ENCODE data around the gene PAH. TPM values are rescaled to one million over a fixed set of nuclear protein-coding genes. Genes with fewer than 3 reads are reported as not detected.
"Not testable (repeated sequence)": the region's sequence is repeated elsewhere in the genome, so short reads cannot be mapped to it uniquely, and the experiment has no call there.

Gene PAH
- total RNA-seq, 1 donor from 2014 or later: not detected

DNA sequence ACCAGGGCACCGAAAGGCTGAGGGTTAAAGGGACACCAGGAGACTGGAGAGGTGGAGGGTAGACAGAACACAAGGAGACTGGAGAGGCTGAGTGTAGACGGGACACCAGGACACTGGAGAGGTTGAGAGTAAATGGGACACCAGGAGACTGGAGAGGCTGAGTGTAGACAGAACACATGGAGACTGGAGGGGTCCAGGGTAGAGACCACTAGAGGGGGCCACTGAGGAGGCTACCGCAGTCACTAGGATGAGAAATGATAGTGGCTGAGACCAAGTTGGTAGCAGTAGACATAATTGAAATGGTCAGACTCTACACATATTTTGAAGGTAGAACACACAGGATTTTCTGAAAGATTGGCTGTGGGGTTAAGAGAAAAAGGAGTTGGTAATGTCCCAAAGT, 68.2 kb downstream of the PAH start:
- Histone ChIP-seq H3K27me3 (no peaks in the 10 kb centered on the region), H3K9me3 (no peaks in the 10 kb centered on the region)
- TF ChIP-seq POLR2A (IDR thresholded peaks at IDR 0.05): no peak

DNA sequence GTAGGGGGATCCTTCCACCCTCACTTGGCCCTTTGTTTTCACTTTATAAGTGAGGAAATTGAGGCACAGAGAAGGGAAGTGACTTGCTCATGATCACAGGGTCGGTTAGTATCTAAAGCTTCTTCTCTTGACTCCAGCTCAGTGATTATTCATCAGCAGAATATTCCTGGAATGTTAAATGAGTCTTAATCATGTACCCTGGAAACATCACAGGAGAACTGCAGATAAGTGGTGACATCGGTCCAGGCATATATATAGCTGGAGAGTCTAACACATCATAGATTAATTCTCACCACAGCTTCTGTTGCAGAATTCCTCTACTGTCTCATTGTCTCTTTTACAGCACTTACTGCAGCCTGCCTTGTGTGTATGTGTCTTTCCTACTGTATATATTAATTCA, 69.9 kb downstream of the PAH start:
- Histone ChIP-seq H3K27me3 (no peaks in the 10 kb centered on the region), H3K9me3 (no peaks in the 10 kb centered on the region), H3K4me1 (no peaks in the 10 kb centered on the region), H3K36me3 (no peaks in the 10 kb centered on the region), H3K27ac (no peak overlapping the region), H3K4me3 (no peak overlapping the region)
- intact Hi-C loops (cut with DNase I): no loop called here
- DNase-seq (ENCODE audit: extremely low spot score in 2 of 2): no peak
- TF ChIP-seq POLR2AphosphoS5 (IDR thresholded peaks at IDR 0.05; ENCODE audit: insufficient read depth in 1 of 2, low read depth in 1 of 2) (no peak), POLR2A (IDR thresholded peaks at IDR 0.05) (no peak)
- TF ChIP-seq, protein P1, sequence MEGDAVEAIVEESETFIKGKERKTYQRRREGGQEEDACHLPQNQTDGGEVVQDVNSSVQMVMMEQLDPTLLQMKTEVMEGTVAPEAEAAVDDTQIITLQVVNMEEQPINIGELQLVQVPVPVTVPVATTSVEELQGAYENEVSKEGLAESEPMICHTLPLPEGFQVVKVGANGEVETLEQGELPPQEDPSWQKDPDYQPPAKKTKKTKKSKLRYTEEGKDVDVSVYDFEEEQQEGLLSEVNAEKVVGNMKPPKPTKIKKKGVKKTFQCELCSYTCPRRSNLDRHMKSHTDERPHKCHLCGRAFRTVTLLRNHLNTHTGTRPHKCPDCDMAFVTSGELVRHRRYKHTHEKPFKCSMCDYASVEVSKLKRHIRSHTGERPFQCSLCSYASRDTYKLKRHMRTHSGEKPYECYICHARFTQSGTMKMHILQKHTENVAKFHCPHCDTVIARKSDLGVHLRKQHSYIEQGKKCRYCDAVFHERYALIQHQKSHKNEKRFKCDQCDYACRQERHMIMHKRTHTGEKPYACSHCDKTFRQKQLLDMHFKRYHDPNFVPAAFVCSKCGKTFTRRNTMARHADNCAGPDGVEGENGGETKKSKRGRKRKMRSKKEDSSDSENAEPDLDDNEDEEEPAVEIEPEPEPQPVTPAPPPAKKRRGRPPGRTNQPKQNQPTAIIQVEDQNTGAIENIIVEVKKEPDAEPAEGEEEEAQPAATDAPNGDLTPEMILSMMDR (IDR thresholded peaks at IDR 0.05): no peak

More for the DNA sequence above, 68.2 kb downstream of the PAH start:
- Histone ChIP-seq H3K4me1 (no peaks in the 10 kb centered on the region), H3K4me3 (no peak overlapping the region), H3K36me3 (no peaks in the 10 kb centered on the region), H3K27ac (no peak overlapping the region)
- intact Hi-C loops (cut with DNase I): no loop called here
- no peak for DNase-seq (ENCODE audit: extremely low spot score in 2 of 2)

DNA sequence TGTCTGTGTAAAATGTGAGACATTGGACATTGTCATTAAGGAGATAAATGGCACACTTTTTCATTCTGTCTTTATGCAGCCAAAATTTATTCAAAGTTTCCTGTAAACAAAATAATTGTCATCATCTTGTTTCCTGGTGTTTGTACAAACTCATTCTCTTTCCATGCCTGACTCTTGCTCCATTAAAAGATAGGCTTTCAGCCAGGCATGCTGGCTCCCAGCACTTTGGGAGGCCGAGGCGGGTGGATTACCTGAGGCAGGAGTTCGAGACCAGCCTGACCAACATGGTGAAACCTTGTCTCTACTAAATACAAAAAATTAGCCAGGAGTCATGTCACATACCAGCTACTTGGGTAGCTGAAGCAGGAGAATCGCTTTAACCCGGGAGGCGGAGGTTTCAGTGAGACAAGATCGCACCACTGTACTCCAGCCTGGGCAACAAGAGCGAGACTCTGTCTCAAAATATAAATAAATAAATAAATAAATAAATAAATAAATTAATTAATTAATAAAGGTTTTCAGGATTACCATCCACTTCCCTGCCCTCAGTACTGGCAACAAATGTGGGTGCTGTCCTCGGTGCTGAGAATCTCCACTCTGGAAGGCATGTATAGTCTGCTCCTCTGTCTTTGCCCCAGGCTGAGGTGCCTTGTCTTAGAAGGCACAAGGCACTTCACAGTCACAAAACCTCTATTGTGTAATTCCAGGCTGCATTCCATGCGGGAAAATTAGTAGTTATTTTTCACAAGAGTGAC, 83.2 kb downstream of the PAH start:
- Histone ChIP-seq H3K36me3 (no peaks in the 10 kb centered on the region), H3K9me3 (no peaks in the 10 kb centered on the region), H3K4me3 (no peak overlapping the region), H3K27ac (no peak overlapping the region), H3K27me3 (no peaks in the 10 kb centered on the region), H3K4me1 (no peaks in the 10 kb centered on the region)
- intact Hi-C loops (cut with DNase I): no loop called here
- TF ChIP-seq POLR2A (IDR thresholded peaks at IDR 0.05): no peak
- TF ChIP-seq, protein P1 (IDR thresholded peaks at IDR 0.05): no peak
- no peak for TF ChIP-seq POLR2AphosphoS5 (IDR thresholded peaks at IDR 0.05; ENCODE audit: insufficient read depth in 1 of 2, low read depth in 1 of 2)
- no peak for DNase-seq (ENCODE audit: extremely low spot score in 2 of 2)

DNA sequence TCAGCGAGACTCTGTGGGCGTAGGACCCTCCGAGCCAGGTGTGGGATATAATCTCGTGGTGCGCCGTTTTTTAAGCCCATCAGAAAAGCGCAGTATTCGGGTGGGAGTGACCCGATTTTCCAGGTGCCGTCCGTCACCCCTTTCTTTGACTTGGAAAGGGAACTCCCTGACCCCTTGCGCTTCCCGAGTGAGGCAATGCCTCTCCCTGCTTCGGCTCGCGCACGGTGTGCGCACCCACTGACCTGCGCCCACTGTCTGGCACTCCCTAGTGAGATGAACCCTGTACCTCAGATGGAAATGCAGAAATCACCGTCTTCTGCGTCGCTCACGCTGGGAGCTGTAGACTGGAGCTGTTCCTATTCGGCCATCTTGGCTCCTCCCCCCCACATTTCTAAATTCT, 84.2 kb downstream of the PAH start:
- H3K4me3 ChIP-seq; DNase-seq (ENCODE audit: extremely low spot score in 2 of 2); H3K27ac ChIP-seq; H3K4me1 ChIP-seq; H3K27me3 ChIP-seq; H3K9me3 ChIP-seq; intact Hi-C loops (cut with DNase I); H3K36me3 ChIP-seq: not testable (repeated sequence)

DNA sequence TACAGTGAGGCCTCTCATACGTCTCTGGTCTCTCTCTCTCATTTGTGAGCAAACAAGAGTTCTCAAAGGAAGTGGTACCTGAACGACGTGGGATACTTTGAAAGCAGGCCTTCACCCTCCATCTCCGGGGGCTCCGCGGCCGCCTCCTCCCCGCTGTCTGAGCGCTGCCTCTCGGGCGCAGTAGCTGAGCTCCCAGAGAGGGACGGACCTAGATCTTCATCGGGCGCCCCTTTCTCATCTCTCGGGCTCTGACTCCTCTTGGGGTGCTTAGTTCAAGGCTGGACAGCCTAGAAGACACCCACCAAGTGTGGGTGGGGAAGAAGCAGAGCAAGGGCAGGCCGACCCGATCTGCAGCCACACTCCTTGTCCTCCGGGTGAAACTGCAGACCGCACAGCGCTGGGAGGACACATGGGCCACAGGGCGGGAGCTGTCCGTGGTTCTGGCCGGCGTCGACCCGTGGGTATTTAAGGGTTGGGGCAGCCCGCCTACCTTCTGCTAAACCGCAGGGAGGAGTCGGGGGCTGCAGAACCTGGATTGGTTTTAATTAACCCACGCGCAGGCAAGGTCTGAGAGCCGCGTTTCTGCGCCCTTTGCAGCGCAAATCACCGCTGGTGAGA, 92.7 kb downstream of the PAH start:
- no peak overlapping the region for H3K4me3 ChIP-seq
- no peaks in the 10 kb centered on the region for H3K4me1 ChIP-seq
- TF ChIP-seq POLR2AphosphoS5 (IDR thresholded peaks at IDR 0.05; ENCODE audit: insufficient read depth in 1 of 2, low read depth in 1 of 2) (no peak), POLR2A (IDR thresholded peaks at IDR 0.05) (no peak)
- TF ChIP-seq, protein P1 (IDR thresholded peaks at IDR 0.05): no peak
- H3K9me3 ChIP-seq: no peaks in the 10 kb centered on the region
- intact Hi-C loops (cut with DNase I): no loop called here
- H3K27me3 ChIP-seq: no peaks in the 10 kb centered on the region
- no peak for DNase-seq (ENCODE audit: extremely low spot score in 2 of 2)
- no peaks in the 10 kb centered on the region for H3K36me3 ChIP-seq
- H3K27ac ChIP-seq: no peak overlapping the region

DNA sequence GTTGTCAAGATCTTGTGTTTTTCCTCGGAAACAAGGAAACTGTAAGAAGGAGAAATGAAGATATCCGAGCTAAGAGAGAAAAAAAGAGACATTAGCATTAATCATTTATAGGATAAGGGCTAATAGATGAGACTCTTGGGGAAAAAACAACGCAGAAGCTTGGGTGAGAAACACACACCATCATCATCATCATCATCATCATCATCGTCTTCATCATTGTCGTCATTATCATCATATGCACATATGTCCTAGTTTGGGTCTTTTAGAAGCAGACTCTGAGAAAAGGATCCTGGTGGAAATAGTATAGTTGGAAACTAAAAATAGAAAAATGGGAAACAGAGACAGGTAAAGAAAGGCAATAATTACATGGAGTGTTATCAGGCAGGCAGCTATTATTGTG, 95.9 kb downstream of the PAH start:
- Histone ChIP-seq H3K4me1 (no peaks in the 10 kb centered on the region), H3K27ac (no peak overlapping the region), H3K36me3 (no peaks in the 10 kb centered on the region), H3K9me3 (no peaks in the 10 kb centered on the region), H3K4me3 (no peak overlapping the region), H3K27me3 (no peaks in the 10 kb centered on the region)
- DNase-seq (ENCODE audit: extremely low spot score in 2 of 2): no peak
- no peak for TF ChIP-seq POLR2AphosphoS5 (IDR thresholded peaks at IDR 0.05; ENCODE audit: insufficient read depth in 1 of 2, low read depth in 1 of 2)
- TF ChIP-seq POLR2A (IDR thresholded peaks at IDR 0.05): no peak
- TF ChIP-seq, protein P1 (IDR thresholded peaks at IDR 0.05): no peak
- intact Hi-C loops (cut with DNase I): no loop called here
